Lower leg skin (tissue), 3 donors: Measurements from ENCODE around the gene SESN1.

Experiments used
- CTCF ChIP-seq, 3 donors: fragments of 450-650 bp; IDR thresholded peaks; one replicate each; pipeline ENCODE4 v1.5.1; 2016; ENCODE audit warnings: antibody characterized with exemption in 3 of 3, mild to moderate bottlenecking in 3 of 3, moderate library complexity in 2 of 3
- POLR2A ChIP-seq, 2 donors: fragments of 450-650 bp; IDR thresholded peaks; one replicate each; pipeline ENCODE4 v1.6.1; 2016 to 2017; ENCODE audit warnings: antibody characterized with exemption in 2 of 2, mild to moderate bottlenecking in 1 of 2, moderate library complexity in 1 of 2

GRCh38 chr6:109039795-109040194, 54.9 kb downstream of the SESN1 start:
- TF ChIP-seq CTCF (IDR thresholded peaks at IDR 0.05) (no peak), POLR2A (IDR thresholded peaks at IDR 0.05) (no peak)
